Gastrocnemius medialis (tissue), 4 donors: ENCODE measurements around the gene OR4D2.

Source experiments
- POLR2A ChIP-seq, 2 donors: fragments of 450-650 bp; IDR thresholded peaks; one replicate each; pipeline ENCODE4 v1.6.1; 2017; ENCODE audit warnings: antibody characterized with exemption in 2 of 2, mild to moderate bottlenecking in 2 of 2, moderate library complexity in 2 of 2
- TF ChIP-seq, protein P1 (sequence below), 5 experiments: fragments of 450-650 bp in 3 of 5; fragments of 200-600 bp in 2 of 5; sonication (generic) in 2 of 5; IDR thresholded peaks in 4 of 5; conservative IDR thresholded peaks in 1 of 5; 1 replicate in 4 of 5; 2 replicates in 1 of 5; pipeline ENCODE4 v1.5.1; 2016 to 2019; ENCODE audit warnings: antibody characterized with exemption in 5 of 5, mild to moderate bottlenecking in 3 of 5, moderate library complexity in 3 of 5

DNA sequence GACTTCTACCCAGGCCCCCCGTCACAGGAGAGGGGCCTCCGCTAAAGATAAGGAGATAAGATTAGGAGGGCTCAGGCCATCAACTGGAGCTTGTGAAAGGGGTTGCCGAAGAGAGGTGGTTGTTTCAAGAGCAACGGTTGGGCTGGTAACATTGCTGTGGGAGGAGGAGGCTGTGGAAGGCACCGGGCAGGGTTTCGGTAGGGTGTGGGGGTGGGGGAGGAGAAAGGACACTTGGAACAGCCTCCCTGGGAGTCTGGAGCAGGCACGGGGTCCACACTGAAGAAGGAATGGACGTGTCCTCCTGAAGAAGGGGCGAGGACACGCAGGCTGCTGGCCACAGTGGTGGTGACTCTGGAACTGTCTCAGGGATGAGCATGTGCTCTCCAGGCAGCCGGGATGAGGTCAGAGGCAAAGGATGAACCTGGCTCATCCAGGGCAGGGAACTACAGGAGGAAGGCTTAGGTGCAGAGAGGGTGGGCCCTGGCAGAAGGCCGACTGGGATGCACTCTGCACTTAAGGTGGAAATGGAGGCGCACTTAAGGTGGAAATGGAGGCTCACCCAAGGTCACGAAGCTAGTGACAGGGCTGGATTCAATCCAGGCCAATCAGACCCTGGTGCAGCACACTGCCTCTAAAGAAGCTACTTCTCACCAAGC lies 24.6 kb downstream of the OR4D2 start:
- TF ChIP-seq, protein P1, sequence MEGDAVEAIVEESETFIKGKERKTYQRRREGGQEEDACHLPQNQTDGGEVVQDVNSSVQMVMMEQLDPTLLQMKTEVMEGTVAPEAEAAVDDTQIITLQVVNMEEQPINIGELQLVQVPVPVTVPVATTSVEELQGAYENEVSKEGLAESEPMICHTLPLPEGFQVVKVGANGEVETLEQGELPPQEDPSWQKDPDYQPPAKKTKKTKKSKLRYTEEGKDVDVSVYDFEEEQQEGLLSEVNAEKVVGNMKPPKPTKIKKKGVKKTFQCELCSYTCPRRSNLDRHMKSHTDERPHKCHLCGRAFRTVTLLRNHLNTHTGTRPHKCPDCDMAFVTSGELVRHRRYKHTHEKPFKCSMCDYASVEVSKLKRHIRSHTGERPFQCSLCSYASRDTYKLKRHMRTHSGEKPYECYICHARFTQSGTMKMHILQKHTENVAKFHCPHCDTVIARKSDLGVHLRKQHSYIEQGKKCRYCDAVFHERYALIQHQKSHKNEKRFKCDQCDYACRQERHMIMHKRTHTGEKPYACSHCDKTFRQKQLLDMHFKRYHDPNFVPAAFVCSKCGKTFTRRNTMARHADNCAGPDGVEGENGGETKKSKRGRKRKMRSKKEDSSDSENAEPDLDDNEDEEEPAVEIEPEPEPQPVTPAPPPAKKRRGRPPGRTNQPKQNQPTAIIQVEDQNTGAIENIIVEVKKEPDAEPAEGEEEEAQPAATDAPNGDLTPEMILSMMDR (IDR thresholded peaks at IDR 0.05 in 4 of 5, conservative IDR thresholded peaks at IDR 0.05 in 1 of 5) = no peak
- no peak for TF ChIP-seq POLR2A (IDR thresholded peaks at IDR 0.05)
